GM13977 (cell line): ENCODE measurements around the gene FARS2.

ENCODE experiments used
- DNase-seq: peaks from one replicate; pipeline ENCODE4 v3.0.0; 2012; ENCODE audit warnings: low spot score
- CTCF ChIP-seq: IDR thresholded peaks from 2 replicates; pipeline ENCODE4 v1.5.1; 2012; ENCODE audit warnings: mild to moderate bottlenecking, control low read depth; ENCODE audit not compliant: insufficient read depth; ENCODE audit errors: extremely low read depth, missing control alignments
- in situ Hi-C: fragments of 300-500 bp; cut with MboI; formaldehyde crosslinking; loops from one replicate; pipeline ENCODE4 v1.12.0; 2022; ENCODE audit warnings: low sequenced_read_pairs, low pct_unique_long_range_greater_than_20kb, mixed read lengths, inconsistent platforms; ENCODE audit not compliant: unreplicated experiment

FARS2 gene

GRCh38 chr6:5457983-5458683 is 196.8 kb downstream of the FARS2 start:
- in situ Hi-C loops = loop anchor here (25.0 kb wide), 1 partner anchor 529 kb away; no protein-coding TSS in a partner anchor
- no peak for DNase-seq
- no peak for TF ChIP-seq CTCF

- no peak for DNase-seq
- TF ChIP-seq CTCF = no peak
- in situ Hi-C loops = loop anchor here (25.0 kb wide), 1 partner anchor 528 kb away; no protein-coding TSS in a partner anchor
Observed at GRCh38 chr6:5459346-5459745, 198.0 kb downstream of the FARS2 start.

- no peak for DNase-seq
- in situ Hi-C loops = loop anchor here (25.0 kb wide), 1 partner anchor 526 kb away; no protein-coding TSS in a partner anchor
- no peak for TF ChIP-seq CTCF
Observed at GRCh38 chr6:5461365-5461764, 200.1 kb downstream of the FARS2 start.

- DNase-seq = no peak
- in situ Hi-C loops = loop anchor here (25.0 kb wide), 1 partner anchor 524 kb away; no protein-coding TSS in a partner anchor
- TF ChIP-seq CTCF = no peak
Observed at GRCh38 chr6:5462856-5463255, 201.5 kb downstream of the FARS2 start.

GRCh38 chr6:5463690-5464089 is 202.4 kb downstream of the FARS2 start:
- in situ Hi-C loops = loop anchor here (25.0 kb wide), 1 partner anchor 524 kb away; no protein-coding TSS in a partner anchor
- no peak for TF ChIP-seq CTCF
- DNase-seq = no peak

- in situ Hi-C loops = loop anchor here (25.0 kb wide), 1 partner anchor 523 kb away; no protein-coding TSS in a partner anchor
- TF ChIP-seq CTCF = no peak
- DNase-seq = no peak
Observed at GRCh38 chr6:5464099-5464885, 203.0 kb downstream of the FARS2 start.
